NCI-H82 (cell line): ENCODE data around the gene GPR137B.

Experiments
- DNase-seq: peaks from one replicate; lab custom pipeline; 2025; lab: John Stamatoyannopoulos, UW

The GPR137B gene

DNA sequence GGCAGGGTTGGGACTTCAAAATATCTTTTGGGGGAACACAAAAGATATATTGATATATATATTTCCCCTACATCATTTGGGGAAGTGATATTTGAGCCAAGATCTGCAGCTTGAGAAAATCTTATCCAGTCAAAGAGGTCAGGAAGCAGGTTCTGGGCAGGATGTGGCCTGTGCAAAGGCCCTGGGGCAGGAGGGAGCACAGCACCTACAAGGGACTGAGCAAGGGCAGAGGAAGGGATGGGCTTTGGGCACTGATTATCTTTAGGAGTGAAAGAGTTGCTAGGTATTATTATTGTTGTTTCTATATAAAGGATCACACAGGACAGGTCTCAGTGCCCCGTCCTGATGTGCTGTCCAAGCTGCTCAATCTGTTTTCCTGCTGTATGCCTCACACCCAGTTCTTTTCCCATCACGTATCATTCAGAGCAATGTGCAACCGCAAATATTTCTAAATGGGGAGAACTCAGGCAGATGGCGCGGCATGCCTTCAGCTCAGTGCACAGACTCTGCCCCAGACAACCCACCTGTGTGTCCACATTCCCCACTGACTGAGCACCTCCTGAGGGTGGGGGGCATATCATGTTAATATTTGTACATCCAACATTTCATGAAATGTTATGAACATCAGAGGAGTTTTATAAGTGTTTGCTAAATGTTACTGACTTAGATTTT lies 28.1 kb upstream of the GPR137B start:
- no peak for DNase-seq

DNA sequence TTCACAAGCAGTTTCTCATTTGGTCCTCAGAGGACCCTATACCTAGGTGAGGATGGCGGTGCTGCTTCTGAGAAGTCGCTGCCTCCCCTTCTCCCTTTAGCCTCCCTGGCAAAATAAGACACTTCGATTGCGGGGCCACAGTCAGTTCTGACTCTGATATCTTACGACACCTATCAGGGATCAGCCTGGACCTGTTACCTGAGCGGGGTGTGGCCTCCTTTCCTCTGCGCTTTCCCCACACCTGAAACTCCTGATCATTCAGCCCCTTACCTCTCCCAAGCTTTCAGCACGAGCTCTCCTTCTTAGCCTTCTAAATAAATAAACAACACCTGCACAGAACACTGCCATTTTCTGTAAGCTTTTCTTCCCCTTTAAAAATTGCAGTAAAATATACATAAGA lies 24.6 kb upstream of the GPR137B start:
- no peak for DNase-seq

- no peak for DNase-seq
Measured at GRCh38 chr1:236119943-236120484, 22.3 kb upstream of the GPR137B start.

DNA sequence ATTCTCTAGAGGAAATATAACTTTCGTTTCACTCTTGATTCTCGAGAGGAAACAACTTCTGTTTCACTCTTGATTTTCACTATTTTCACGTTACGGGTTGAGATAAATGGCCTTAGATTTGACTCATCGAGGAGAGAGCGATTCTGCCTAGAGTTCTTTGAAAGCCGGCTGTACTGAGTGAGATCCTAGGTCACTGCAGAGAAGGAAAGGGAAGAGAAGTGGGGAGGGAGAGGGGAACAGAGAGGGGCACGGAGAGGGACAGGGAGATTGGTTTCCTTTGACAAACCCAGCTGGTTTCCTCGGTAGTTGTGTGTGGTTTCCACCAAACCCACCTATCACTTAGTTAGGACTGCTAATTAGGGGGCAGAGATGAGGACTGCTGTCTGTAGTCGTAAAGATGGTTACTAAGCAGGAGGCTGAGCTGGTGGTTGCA lies 21.6 kb upstream of the GPR137B start:
- DNase-seq = no peak

- DNase-seq = no peak
Measured at GRCh38 chr1:236122176-236122575, 20.2 kb upstream of the GPR137B start.

- DNase-seq = no peak
Measured at GRCh38 chr1:236123563-236123962, 18.8 kb upstream of the GPR137B start.

- DNase-seq = peak; percentile 17
Measured at GRCh38 chr1:236124965-236125364, 17.4 kb upstream of the GPR137B start.

- no peak for DNase-seq
Measured at GRCh38 chr1:236127045-236127444, 15.3 kb upstream of the GPR137B start.

DNA sequence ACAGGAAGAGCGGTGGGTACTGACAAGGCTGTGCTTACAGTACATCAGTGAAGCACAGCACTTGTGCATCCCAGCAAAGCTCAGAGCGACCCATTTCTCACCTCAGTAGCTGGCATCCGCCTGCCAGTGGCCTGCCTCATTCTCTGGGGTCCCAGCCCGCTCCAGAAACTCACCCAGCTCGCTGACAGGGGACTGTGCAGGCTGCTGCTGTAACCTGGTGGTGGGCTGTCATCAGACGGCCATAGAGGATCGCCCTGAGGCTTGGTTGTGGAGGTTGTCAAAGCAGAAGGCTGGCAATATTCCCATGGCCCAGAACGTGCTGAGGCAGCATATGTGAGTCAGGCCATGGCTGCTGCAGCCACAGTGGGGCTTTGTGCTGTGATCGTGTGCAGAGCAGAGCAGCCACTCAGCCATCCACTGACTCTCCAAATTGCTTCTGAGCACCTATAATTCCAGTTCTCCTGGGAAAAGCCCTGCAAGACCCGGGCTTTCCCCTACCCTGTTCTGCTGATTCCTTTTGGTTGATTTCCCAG lies 13.6 kb upstream of the GPR137B start:
- DNase-seq = no peak

DNA sequence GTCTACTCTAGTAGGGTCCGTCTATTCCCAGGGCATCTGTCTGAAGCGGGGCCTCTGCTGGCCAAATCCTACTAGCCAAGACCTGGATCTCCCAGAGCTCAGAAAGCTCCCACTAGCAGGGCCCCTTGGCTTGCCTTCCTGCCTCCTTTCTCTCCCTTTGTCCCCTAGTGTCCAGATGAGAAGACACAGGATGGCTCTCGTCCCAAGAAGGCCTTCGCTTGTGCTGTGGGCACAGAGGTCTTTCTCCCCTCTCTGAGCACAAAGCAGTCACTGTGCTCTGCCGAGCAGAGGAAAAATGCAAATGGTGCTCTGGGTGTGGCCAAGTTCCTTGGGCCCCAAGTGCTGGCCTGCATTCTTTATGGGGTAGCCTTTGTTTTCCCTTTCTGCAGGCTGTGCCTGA lies 13.0 kb upstream of the GPR137B start:
- DNase-seq = no peak

DNA sequence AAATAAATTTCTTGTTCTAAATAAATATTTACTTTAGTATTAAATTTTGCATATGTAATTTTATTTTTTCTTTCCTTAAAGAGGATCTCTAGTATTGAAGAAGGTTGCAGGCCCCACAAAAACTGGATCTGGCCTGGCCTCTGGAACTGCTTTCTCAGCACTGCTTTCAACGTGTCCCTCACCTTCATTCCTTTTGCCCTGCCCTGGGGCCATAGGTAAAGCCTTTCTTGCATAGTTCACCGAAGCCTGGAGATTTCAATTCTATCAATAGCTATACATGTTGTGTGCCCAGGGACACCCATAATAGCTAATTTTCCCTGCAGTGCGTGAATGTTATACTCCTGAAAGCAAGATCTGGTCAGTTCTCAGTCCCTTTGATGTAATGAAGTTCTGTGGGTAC lies 12.0 kb upstream of the GPR137B start:
- DNase-seq = no peak

GRCh38 chr1:236131916-236132315 lies 10.4 kb upstream of the GPR137B start:
- DNase-seq = no peak

DNA sequence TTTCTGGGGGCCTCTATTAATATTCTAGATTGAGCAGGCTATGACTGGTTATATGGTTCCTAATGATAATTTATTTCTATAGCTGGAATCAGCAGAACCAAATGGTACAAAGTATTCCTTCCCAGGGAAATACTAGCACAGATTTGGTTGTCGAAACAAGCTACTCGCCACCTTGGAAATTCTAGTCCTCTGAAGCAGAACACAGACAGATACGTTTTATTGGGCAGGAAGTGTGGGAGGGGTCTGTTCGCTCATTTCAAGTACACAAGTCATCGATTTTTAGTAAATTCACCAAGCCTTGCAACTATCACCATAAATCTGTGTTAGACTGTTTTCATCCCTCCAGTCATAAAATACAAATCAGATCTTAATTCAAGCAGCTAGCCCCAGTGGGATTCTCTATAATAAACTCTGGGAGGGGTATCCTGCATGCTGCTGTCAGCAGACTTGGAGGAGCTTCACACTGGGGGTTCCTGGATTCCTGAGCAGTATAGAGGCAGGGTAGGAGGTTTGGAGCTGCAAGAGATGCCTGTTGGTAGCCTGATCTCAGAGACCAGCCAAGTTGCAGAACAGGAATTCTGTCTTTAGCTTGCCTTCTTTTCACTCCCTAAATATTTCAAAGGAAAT lies 9.8 kb upstream of the GPR137B start:
- DNase-seq = no peak

- DNase-seq = no peak
Measured at GRCh38 chr1:236133339-236133738, 9.0 kb upstream of the GPR137B start.

GRCh38 chr1:236133802-236134201 lies 8.5 kb upstream of the GPR137B start:
- DNase-seq = no peak

GRCh38 chr1:236137285-236137852 lies 5.0 kb upstream of the GPR137B start:
- no peak for DNase-seq

GRCh38 chr1:236139495-236139894 lies 2.8 kb upstream of the GPR137B start:
- no peak for DNase-seq

GRCh38 chr1:236140705-236141446 lies 1.5 kb upstream of the GPR137B start:
- DNase-seq = no peak

GRCh38 chr1:236141447-236142252 lies 689 bp upstream of the GPR137B start:
- peak; percentile 52 for DNase-seq

GRCh38 chr1:236143104-236143948 lies 987 bp downstream of the GPR137B start:
- DNase-seq = peak; percentile 68

- DNase-seq = no peak
Measured at GRCh38 chr1:236144033-236144432, 1.7 kb downstream of the GPR137B start.
